GM12878 (cell line): ENCODE data around the gene MCOLN2. TPM values are rescaled to one million over a fixed set of nuclear protein-coding genes. Genes with fewer than 3 reads are reported as not detected.

Experiments
- BMI1 ChIP-seq: fragments of 450-650 bp; IDR thresholded peaks from 2 replicates; pipeline ENCODE4 v1.6.1; 2016; ENCODE audit warnings: mild to moderate bottlenecking, moderate library complexity, borderline replicate concordance
- BRCA1 ChIP-seq: IDR thresholded peaks from 2 replicates; pipeline ENCODE4 v1.6.1; 2011; ENCODE audit warnings: low read depth, low read length, improper control_type of control experiment
- CBX5 ChIP-seq: sonication (generic); IDR thresholded peaks from 2 replicates; pipeline ENCODE4 v1.6.1; 2016; ENCODE audit warnings: low read depth, moderate library complexity, mild to moderate bottlenecking, inconsistent platforms
- CTCF ChIP-seq, 3 experiments: IDR thresholded peaks in 2 of 3; conservative IDR thresholded peaks in 1 of 3; 2 replicates each; pipeline ENCODE4 v1.5.1; 2011; ENCODE audit warnings: low read depth in 3 of 3, low read length in 3 of 3, mild to moderate bottlenecking in 3 of 3, control low read depth in 2 of 3, moderate library complexity in 2 of 3, inconsistent platforms in 1 of 3, mixed read lengths in 1 of 3; ENCODE audit not compliant: control insufficient read depth in 2 of 3, insufficient read depth in 1 of 3; ENCODE audit errors: extremely low read depth in 1 of 3
- ETV6 ChIP-seq, 2 experiments: fragments of 450-650 bp in 1 of 2; IDR thresholded peaks in 1 of 2; conservative IDR thresholded peaks in 1 of 2; 2 replicates each; pipeline ENCODE4 v1.6.1; 2014; ENCODE audit warnings: antibody characterized with exemption in 1 of 2, borderline replicate concordance in 1 of 2, low read depth in 1 of 2, mild to moderate bottlenecking in 1 of 2, moderate library complexity in 1 of 2
- FOS ChIP-seq: IDR thresholded peaks from 3 replicates; pipeline ENCODE4 v1.6.1; 2011; ENCODE audit warnings: borderline replicate concordance; ENCODE audit not compliant: insufficient read length; ENCODE audit errors: extremely low read depth
- FOXK2 ChIP-seq: fragments of 450-650 bp; IDR thresholded peaks from 2 replicates; pipeline ENCODE4 v1.6.1; 2017; ENCODE audit warnings: mild to moderate bottlenecking, moderate library complexity
- HDAC6 ChIP-seq: fragments of 200-600 bp; sonication (generic); IDR thresholded peaks from one replicate; pipeline ENCODE4 v1.8.0; 2017; ENCODE audit warnings: antibody characterized with exemption; ENCODE audit not compliant: unreplicated experiment
- JUNB ChIP-seq: IDR thresholded peaks from 2 replicates; pipeline ENCODE4 v1.6.1; 2016; ENCODE audit warnings: antibody characterized with exemption, mild to moderate bottlenecking
- LARP7 ChIP-seq: fragments of 450-650 bp; IDR thresholded peaks from 2 replicates; pipeline ENCODE4 v1.6.1; 2017; ENCODE audit warnings: mild to moderate bottlenecking
- MEF2A ChIP-seq: IDR thresholded peaks from 2 replicates; pipeline ENCODE4 v1.6.1; 2011; ENCODE audit warnings: low read depth, mild to moderate bottlenecking, low read length, moderate library complexity; ENCODE audit not compliant: insufficient read depth
- NFIC ChIP-seq: IDR thresholded peaks from 2 replicates; pipeline ENCODE4 v1.6.1; 2012; ENCODE audit warnings: low read depth, mild to moderate bottlenecking, inconsistent platforms, low read length, moderate library complexity
- RAD51 ChIP-seq: fragments of 450-650 bp; IDR thresholded peaks from 2 replicates; pipeline ENCODE4 v1.6.1; 2016; ENCODE audit warnings: moderate library complexity, mild to moderate bottlenecking, inconsistent platforms
- RELA ChIP-seq: fragments of 450-650 bp; IDR thresholded peaks from 2 replicates; pipeline ENCODE4 v1.8.0; 2014; ENCODE audit warnings: borderline replicate concordance; ENCODE audit not compliant: partially characterized antibody
- SP1 ChIP-seq: IDR thresholded peaks from one replicate; pipeline ENCODE4 v1.6.1; 2011; ENCODE audit warnings: low read depth, low read length
- SRF ChIP-seq, 2 experiments: IDR thresholded peaks; 2 replicates each; pipeline ENCODE4 v1.6.1; 2011; ENCODE audit warnings: low read depth in 2 of 2, low read length in 2 of 2, mild to moderate bottlenecking in 1 of 2, moderate library complexity in 1 of 2
- STAT1 ChIP-seq: fragments of 450-650 bp; conservative IDR thresholded peaks from 2 replicates; pipeline ENCODE4 v1.6.1; 2014; ENCODE audit warnings: antibody characterized with exemption, mild to moderate bottlenecking
- SUZ12 ChIP-seq: fragments of 200-600 bp; sonication (generic); IDR thresholded peaks from one replicate; pipeline ENCODE4 v1.6.1; 2018; ENCODE audit warnings: antibody characterized with exemption, mild to moderate bottlenecking; ENCODE audit not compliant: unreplicated experiment
- TBL1XR1 ChIP-seq: IDR thresholded peaks from 2 replicates; pipeline ENCODE4 v1.6.1; 2012; ENCODE audit warnings: low read depth, low read length, improper control_type of control experiment
- YBX1 ChIP-seq: fragments of 450-650 bp; IDR thresholded peaks from 2 replicates; pipeline ENCODE4 v1.6.1; 2016; ENCODE audit warnings: antibody characterized with exemption
- YY1 ChIP-seq: IDR thresholded peaks from 2 replicates; pipeline ENCODE4 v1.6.1; 2011; ENCODE audit warnings: low read depth, mild to moderate bottlenecking, low read length
- polyA plus RNA-seq, 11 experiments: library from polyadenylated mRNA; depleted of rRNA in 4 of 11; unstranded in 6 of 11; stranded (reverse) in 5 of 11; fragments of >200 nt; fragmentation: Nextera tagmentation in 4 of 11; fragmentation: Illumina TruSeq in 1 of 11; extraction: Ambion mirVana in 4 of 11; extraction: Trizol in 1 of 11; gene quantifications; 1 replicate in 1 of 11; 2 replicates in 10 of 11; pipeline versions ENCODE4 v1.2.1 to v1.2.3, GENCODE V29; 2011 to 2016; ENCODE audit warnings: inconsistent platforms in 2 of 11, missing spikeins in 2 of 11, low read depth in 1 of 11
- total RNA-seq, 4 experiments: library from RNA; depleted of rRNA in 3 of 4; stranded (reverse); fragments of >200 nt in 3 of 4; fragmentation: Illumina TruSeq in 1 of 4; extraction: Trizol in 1 of 4; gene quantifications; 2 replicates each; pipeline versions ENCODE4 v1.2.1 to v1.2.3, GENCODE V29; 2013 to 2021
- TF ChIP-seq, protein P1 (sequence below): fragments of 150-350 bp; IDR thresholded peaks from 2 replicates; pipeline ENCODE4 v1.6.1; 2016; ENCODE audit warnings: low read depth, low read length
- TF ChIP-seq, protein P2 (sequence below): fragments of 450-650 bp; IDR thresholded peaks from 2 replicates; pipeline ENCODE4 v1.6.1; 2017; ENCODE audit warnings: mild to moderate bottlenecking, low read depth, inconsistent platforms; ENCODE audit not compliant: poor library complexity, severe bottlenecking

MCOLN2 gene
- total and polyA plus RNA-seq, 10 of the 15 experiments (the other 5 are each of a cell fraction or from before 2014, with no cell fraction given), result 25.9 to 233 (median 109) TPM

DNA sequence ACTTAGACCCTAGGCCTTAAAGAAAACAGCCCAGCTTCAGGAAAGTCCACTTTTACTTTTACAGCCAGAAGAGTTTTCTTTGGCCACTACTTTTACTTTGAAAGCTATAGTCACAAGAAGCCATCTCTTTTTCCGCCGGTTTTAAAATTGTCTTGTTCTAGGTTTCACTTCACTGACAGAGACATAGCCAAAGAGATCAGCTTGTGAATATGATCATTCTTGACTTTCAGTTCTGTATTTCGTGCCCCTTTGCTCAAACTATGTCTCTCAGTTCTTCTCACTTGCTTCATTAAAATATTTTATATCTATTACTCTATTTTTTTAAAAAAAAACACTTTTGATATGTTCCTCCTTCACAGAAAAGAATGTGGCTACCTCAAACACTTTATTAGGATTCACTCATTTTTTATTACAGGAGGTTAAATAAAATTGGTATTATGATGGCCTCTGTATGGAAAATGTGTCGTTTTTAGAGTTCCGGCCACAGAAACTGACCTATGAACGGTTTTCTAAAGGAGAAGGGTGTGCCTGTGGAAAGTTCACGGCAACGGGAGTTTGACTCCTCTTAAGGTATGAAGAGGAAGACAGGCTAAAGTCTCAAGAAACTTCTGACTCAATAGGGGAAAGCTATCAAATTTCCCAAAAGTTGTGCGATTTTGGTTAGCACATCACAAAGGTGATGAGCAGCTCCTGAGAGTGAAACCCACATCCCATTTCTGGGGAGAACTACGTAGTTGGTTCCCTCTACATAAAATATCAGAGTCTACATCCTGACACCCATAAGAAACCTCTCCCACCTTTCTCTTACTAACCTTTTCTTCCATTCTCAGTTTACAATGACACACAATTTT lies 1.2 kb downstream of the MCOLN2 start (continued):
- TF ChIP-seq CTCF (IDR thresholded peaks at IDR 0.05 in 2 of 3, conservative IDR thresholded peaks at IDR 0.05 in 1 of 3; ENCODE audit: control insufficient read depth in 2 of 3, extremely low read depth in 1 of 3, insufficient read depth in 1 of 3, low read depth in 3 of 3, low read length in 3 of 3) (no peak), FOS (no peak), TBL1XR1 (no peak), YY1 (peak; percentile 6; the same call in 1 of the 2 replicates), MEF2A (peak; percentile 71; the same call in 1 of the 2 replicates), SUZ12 (no peak), JUNB (peak; percentile 51), SP1 (peak; percentile 7), BMI1 (peak; percentile 36; the same call in 1 of the 2 replicates), STAT1 (no peak), SRF (IDR thresholded peaks at IDR 0.05; ENCODE audit: low read depth in 2 of 2, low read length in 2 of 2) (peak in 1 of 2 experiments; percentile 76; a peak in 1 of 4 replicates), NFIC (peak; percentile 87), FOXK2 (no peak), ETV6 (conservative IDR thresholded peaks at IDR 0.05 in 1 of 2, IDR thresholded peaks at IDR 0.05 in 1 of 2; ENCODE audit: borderline replicate concordance in 1 of 2, low read depth in 1 of 2) (peak in 1 of 2 experiments; percentile 31; a peak in 1 of 4 replicates), RELA (no peak), RAD51 (peak; percentile 43; the same call in 1 of the 2 replicates), LARP7 (no peak), CBX5 (0 out of 2 replicates have a peak, but pooled peaks have one; percentile 10), HDAC6 (no peak), BRCA1 (no peak), YBX1 (no peak)
- TF ChIP-seq, protein P1, sequence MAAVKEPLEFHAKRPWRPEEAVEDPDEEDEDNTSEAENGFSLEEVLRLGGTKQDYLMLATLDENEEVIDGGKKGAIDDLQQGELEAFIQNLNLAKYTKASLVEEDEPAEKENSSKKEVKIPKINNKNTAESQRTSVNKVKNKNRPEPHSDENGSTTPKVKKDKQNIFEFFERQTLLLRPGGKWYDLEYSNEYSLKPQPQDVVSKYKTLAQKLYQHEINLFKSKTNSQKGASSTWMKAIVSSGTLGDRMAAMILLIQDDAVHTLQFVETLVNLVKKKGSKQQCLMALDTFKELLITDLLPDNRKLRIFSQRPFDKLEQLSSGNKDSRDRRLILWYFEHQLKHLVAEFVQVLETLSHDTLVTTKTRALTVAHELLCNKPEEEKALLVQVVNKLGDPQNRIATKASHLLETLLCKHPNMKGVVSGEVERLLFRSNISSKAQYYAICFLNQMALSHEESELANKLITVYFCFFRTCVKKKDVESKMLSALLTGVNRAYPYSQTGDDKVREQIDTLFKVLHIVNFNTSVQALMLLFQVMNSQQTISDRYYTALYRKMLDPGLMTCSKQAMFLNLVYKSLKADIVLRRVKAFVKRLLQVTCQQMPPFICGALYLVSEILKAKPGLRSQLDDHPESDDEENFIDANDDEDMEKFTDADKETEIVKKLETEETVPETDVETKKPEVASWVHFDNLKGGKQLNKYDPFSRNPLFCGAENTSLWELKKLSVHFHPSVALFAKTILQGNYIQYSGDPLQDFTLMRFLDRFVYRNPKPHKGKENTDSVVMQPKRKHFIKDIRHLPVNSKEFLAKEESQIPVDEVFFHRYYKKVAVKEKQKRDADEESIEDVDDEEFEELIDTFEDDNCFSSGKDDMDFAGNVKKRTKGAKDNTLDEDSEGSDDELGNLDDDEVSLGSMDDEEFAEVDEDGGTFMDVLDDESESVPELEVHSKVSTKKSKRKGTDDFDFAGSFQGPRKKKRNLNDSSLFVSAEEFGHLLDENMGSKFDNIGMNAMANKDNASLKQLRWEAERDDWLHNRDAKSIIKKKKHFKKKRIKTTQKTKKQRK, result no peak
- TF ChIP-seq, protein P2, sequence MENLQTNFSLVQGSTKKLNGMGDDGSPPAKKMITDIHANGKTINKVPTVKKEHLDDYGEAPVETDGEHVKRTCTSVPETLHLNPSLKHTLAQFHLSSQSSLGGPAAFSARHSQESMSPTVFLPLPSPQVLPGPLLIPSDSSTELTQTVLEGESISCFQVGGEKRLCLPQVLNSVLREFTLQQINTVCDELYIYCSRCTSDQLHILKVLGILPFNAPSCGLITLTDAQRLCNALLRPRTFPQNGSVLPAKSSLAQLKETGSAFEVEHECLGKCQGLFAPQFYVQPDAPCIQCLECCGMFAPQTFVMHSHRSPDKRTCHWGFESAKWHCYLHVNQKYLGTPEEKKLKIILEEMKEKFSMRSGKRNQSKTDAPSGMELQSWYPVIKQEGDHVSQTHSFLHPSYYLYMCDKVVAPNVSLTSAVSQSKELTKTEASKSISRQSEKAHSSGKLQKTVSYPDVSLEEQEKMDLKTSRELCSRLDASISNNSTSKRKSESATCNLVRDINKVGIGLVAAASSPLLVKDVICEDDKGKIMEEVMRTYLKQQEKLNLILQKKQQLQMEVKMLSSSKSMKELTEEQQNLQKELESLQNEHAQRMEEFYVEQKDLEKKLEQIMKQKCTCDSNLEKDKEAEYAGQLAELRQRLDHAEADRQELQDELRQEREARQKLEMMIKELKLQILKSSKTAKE, result peak; percentile 71
